Measurements from ENCODE around the gene STYXL2. TPM values are rescaled to one million over a fixed set of nuclear protein-coding genes. Genes with fewer than 3 reads are reported as not detected.

Gene STYXL2
- total RNA-seq, 1 donor from 2014 or later: 0.06 TPM

GRCh38 chr1:167120899-167121298 is 27.0 kb downstream of the STYXL2 start:
- Histone ChIP-seq H3K9me3 (ENCODE audit: low read depth) (no peaks in the 10 kb centered on the region), H3K79me2 (ENCODE audit: low read depth) (no peaks in the 10 kb centered on the region), H3K4me3 (peak overlapping the region; percentile 44), H3K4me1 (peaks cover 14% of the 10 kb centered on the region), H2AFZ (replicated peaks) (peak overlapping the region; percentile 93), H3K9ac (no peak overlapping the region), H3K27ac (no peak overlapping the region), H3K27me3 (peaks cover 25% of the 10 kb centered on the region), H3K4me2 (peak overlapping the region; percentile 78), H3F3A (ENCODE audit: low read depth) (peaks cover 15% of the 10 kb centered on the region), H4K20me1 (ENCODE audit: low read depth) (no peaks in the 10 kb centered on the region), H3K36me3 (no peaks in the 10 kb centered on the region)
- peaks cover 2% of the 10 kb centered on the region for H3K27me3 Mint-ChIP-seq (ENCODE audit: insufficient read depth, low read depth)
- H3K27ac Mint-ChIP-seq: no peak overlapping the region
- peaks cover 4% of the 10 kb centered on the region for H3K36me3 Mint-ChIP-seq
- DNase-seq (ENCODE audit: low spot score): no peak
- TF ChIP-seq CTCF (IDR thresholded peaks at IDR 0.05) (no peak), EZH2 (IDR thresholded peaks at IDR 0.05) (no peak), EZH2phosphoT487 (IDR thresholded peaks at IDR 0.05) (no peak)
- peaks cover 2% of the 10 kb centered on the region for H3K9me3 Mint-ChIP-seq
- no peak overlapping the region for H3K4me3 Mint-ChIP-seq
- peaks cover 11% of the 10 kb centered on the region for H3K4me1 Mint-ChIP-seq

GRCh38 chr1:167121375-167122120 is 27.7 kb downstream of the STYXL2 start:
- H3K4me2 ChIP-seq: peak overlapping the region; percentile 78
- DNase-seq (ENCODE audit: low spot score): peak; percentile 67
- Mint-ChIP-seq H3K4me1 (peaks cover 11% of the 10 kb centered on the region), H3K4me3 (peak overlapping the region; percentile 55), H3K27ac (no peak overlapping the region), H3K36me3 (peaks cover 4% of the 10 kb centered on the region), H3K9me3 (peaks cover 5% of the 10 kb centered on the region), H3K27me3 (ENCODE audit: insufficient read depth, low read depth) (peaks cover 3% of the 10 kb centered on the region)
- no peaks in the 10 kb centered on the region for H3K79me2 ChIP-seq (ENCODE audit: low read depth)
- H2AFZ ChIP-seq (replicated peaks): peak overlapping the region; percentile 93
- no peaks in the 10 kb centered on the region for H3K9me3 ChIP-seq (ENCODE audit: low read depth)
- peaks cover 15% of the 10 kb centered on the region for H3F3A ChIP-seq (ENCODE audit: low read depth)
- H3K36me3 ChIP-seq: no peaks in the 10 kb centered on the region
- no peak for TF ChIP-seq CTCF (IDR thresholded peaks at IDR 0.05)
- TF ChIP-seq EZH2phosphoT487 (IDR thresholded peaks at IDR 0.05): peak; percentile 21
- peak; percentile 59 for TF ChIP-seq EZH2 (IDR thresholded peaks at IDR 0.05)
- H3K4me1 ChIP-seq: peaks cover 14% of the 10 kb centered on the region
- H3K4me3 ChIP-seq: peak overlapping the region; percentile 44
- H3K27me3 ChIP-seq: peaks cover 25% of the 10 kb centered on the region
- H3K27ac ChIP-seq: no peak overlapping the region
- no peak overlapping the region for H3K9ac ChIP-seq
- H4K20me1 ChIP-seq (ENCODE audit: low read depth): no peaks in the 10 kb centered on the region

GRCh38 chr1:167122121-167122480 is 28.2 kb downstream of the STYXL2 start:
- H4K20me1 ChIP-seq (ENCODE audit: low read depth): no peaks in the 10 kb centered on the region
- TF ChIP-seq CTCF (IDR thresholded peaks at IDR 0.05) (no peak), EZH2phosphoT487 (IDR thresholded peaks at IDR 0.05) (no peak), EZH2 (IDR thresholded peaks at IDR 0.05) (no peak)
- Mint-ChIP-seq H3K4me3 (no peak overlapping the region), H3K36me3 (peaks cover 4% of the 10 kb centered on the region), H3K4me1 (peaks cover 11% of the 10 kb centered on the region), H3K27me3 (ENCODE audit: insufficient read depth, low read depth) (peaks cover 4% of the 10 kb centered on the region), H3K9me3 (peaks cover 5% of the 10 kb centered on the region), H3K27ac (no peak overlapping the region)
- H3K27ac ChIP-seq: no peak overlapping the region
- peaks cover 15% of the 10 kb centered on the region for H3F3A ChIP-seq (ENCODE audit: low read depth)
- no peak for DNase-seq (ENCODE audit: low spot score)
- H3K9me3 ChIP-seq (ENCODE audit: low read depth): no peaks in the 10 kb centered on the region
- H3K4me1 ChIP-seq: peaks cover 14% of the 10 kb centered on the region
- peak overlapping the region; percentile 78 for H3K4me2 ChIP-seq
- H3K9ac ChIP-seq: no peak overlapping the region
- H3K27me3 ChIP-seq: peaks cover 25% of the 10 kb centered on the region
- no peaks in the 10 kb centered on the region for H3K36me3 ChIP-seq
- peak overlapping the region; percentile 93 for H2AFZ ChIP-seq (replicated peaks)
- H3K79me2 ChIP-seq (ENCODE audit: low read depth): no peaks in the 10 kb centered on the region
- H3K4me3 ChIP-seq: no peak overlapping the region
